Activated CD4-positive, alpha-beta T cell treated with anti-CD3 and anti-CD28 coated beads, Interleukin-2, amount 10 ng/mL, durations not matched to agents 24 days and 14 days (primary cell): Measurements from ENCODE around the gene FAM3B. TPM values are rescaled to one million over a fixed set of nuclear protein-coding genes. Genes with fewer than 3 reads are reported as not detected.

Source experiments
- DNase-seq: peaks from one replicate; pipeline ENCODE4 v3.0.0; 2022
- H3K27ac Mint-ChIP-seq: one replicate; pipeline ENCODE4 v1.8.0; 2022; ENCODE audit warnings: mild to moderate bottlenecking, mixed read lengths
- H3K27me3 Mint-ChIP-seq: one replicate; pipeline ENCODE4 v1.8.0; 2022; ENCODE audit warnings: mixed read lengths
- H3K36me3 Mint-ChIP-seq: one replicate; pipeline ENCODE4 v1.8.0; 2022; ENCODE audit warnings: low read depth, mild to moderate bottlenecking, mixed read lengths
- H3K4me1 Mint-ChIP-seq: one replicate; pipeline ENCODE4 v1.8.0; 2021; ENCODE audit warnings: mixed read lengths
- H3K4me3 Mint-ChIP-seq: one replicate; pipeline ENCODE4 v1.8.0; 2022; ENCODE audit warnings: mild to moderate bottlenecking, moderate library complexity, mixed read lengths
- H3K9me3 Mint-ChIP-seq: one replicate; pipeline ENCODE4 v1.8.0; 2021; ENCODE audit warnings: mixed read lengths
- intact Hi-C: fragments of 100-400 bp; cut with micrococcal nuclease; formaldehyde crosslinking; loops from one replicate; pipeline ENCODE4 v1.15.1; 2023
- total RNA-seq: library from RNA; stranded (reverse); gene quantifications from 2 replicates; pipeline ENCODE4 v1.2.3, GENCODE V29; 2022

FAM3B gene
- not detected in 2 replicates for total RNA-seq

GRCh38 chr21:41316200-41317062 lies at the start of gene FAM3B:
TSS of gene FAM3B (plus strand) at chr21:41316801. CDS start at chr21:41316880, 79 bp downstream.
- peaks cover 1% of the 10 kb centered on the region for H3K4me1 Mint-ChIP-seq
- no peak within 1 kb of the TSS for H3K4me3 Mint-ChIP-seq
- H3K9me3 Mint-ChIP-seq = no peaks in the 10 kb centered on the region
- DNase-seq = no peak
- intact Hi-C loops = no loop called here
- no peaks in the 10 kb centered on the region for H3K36me3 Mint-ChIP-seq
- no peak within 1 kb of the TSS for H3K27ac Mint-ChIP-seq
- peaks cover 56% of the 10 kb centered on the region for H3K27me3 Mint-ChIP-seq

- no peak for DNase-seq
- no peaks in the 10 kb centered on the region for H3K4me1 Mint-ChIP-seq
- intact Hi-C loops = no loop called here
- H3K36me3 Mint-ChIP-seq = no peaks in the 10 kb centered on the region
- no peak overlapping the region for H3K4me3 Mint-ChIP-seq
- no peak overlapping the region for H3K27ac Mint-ChIP-seq
- H3K9me3 Mint-ChIP-seq = peaks cover 3% of the 10 kb centered on the region
- peaks cover 19% of the 10 kb centered on the region for H3K27me3 Mint-ChIP-seq
Measured at GRCh38 chr21:41267346-41267745, 49.3 kb upstream of the FAM3B start.

GRCh38 chr21:41269535-41269934 lies 47.1 kb upstream of the FAM3B start:
- Mint-ChIP-seq H3K36me3 (no peaks in the 10 kb centered on the region), H3K4me3 (no peak overlapping the region), H3K27me3 (peaks cover 7% of the 10 kb centered on the region), H3K27ac (no peak overlapping the region), H3K9me3 (no peaks in the 10 kb centered on the region), H3K4me1 (no peaks in the 10 kb centered on the region)
- intact Hi-C loops = no loop called here
- DNase-seq = no peak

GRCh38 chr21:41277196-41277595 lies 39.4 kb upstream of the FAM3B start:
- Mint-ChIP-seq H3K27me3 (peaks cover 13% of the 10 kb centered on the region), H3K4me3 (no peak overlapping the region), H3K27ac (no peak overlapping the region), H3K36me3 (no peaks in the 10 kb centered on the region), H3K9me3 (no peaks in the 10 kb centered on the region), H3K4me1 (no peaks in the 10 kb centered on the region)
- no peak for DNase-seq
- intact Hi-C loops = no loop called here

DNA sequence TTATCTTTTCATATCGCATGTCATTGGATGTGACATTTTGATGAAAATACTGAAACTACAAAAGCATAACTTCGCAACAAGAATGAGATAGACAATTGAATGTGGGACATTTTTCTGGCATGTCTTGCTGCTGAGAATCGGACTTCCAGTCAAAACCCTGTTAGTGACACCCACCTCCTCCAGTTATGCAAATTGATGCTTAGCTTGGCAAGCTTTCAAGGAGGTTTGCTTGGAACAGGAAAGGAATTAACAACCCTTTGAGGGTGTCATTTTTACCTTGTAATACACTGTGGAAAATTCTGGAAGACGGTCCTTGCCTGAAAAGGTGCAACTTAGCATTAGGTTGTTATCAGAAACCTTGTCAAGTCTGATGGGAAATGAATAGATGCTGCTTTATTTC lies 38.8 kb upstream of the FAM3B start:
- Mint-ChIP-seq H3K9me3 (no peaks in the 10 kb centered on the region), H3K27me3 (peaks cover 16% of the 10 kb centered on the region), H3K36me3 (no peaks in the 10 kb centered on the region), H3K4me3 (no peak overlapping the region), H3K27ac (no peak overlapping the region), H3K4me1 (no peaks in the 10 kb centered on the region)
- intact Hi-C loops = no loop called here
- DNase-seq = no peak

- no peaks in the 10 kb centered on the region for H3K9me3 Mint-ChIP-seq
- no peaks in the 10 kb centered on the region for H3K36me3 Mint-ChIP-seq
- H3K4me3 Mint-ChIP-seq = no peak overlapping the region
- no peaks in the 10 kb centered on the region for H3K4me1 Mint-ChIP-seq
- intact Hi-C loops = loop anchor here (10.0 kb wide), 2 partner anchors 484 to 834 kb away; partner anchors contain the start of gene RIPK4
- no peak overlapping the region for H3K27ac Mint-ChIP-seq
- peaks cover 26% of the 10 kb centered on the region for H3K27me3 Mint-ChIP-seq
- no peak for DNase-seq
Measured at GRCh38 chr21:41280115-41280919, 36.3 kb upstream of the FAM3B start.

DNA sequence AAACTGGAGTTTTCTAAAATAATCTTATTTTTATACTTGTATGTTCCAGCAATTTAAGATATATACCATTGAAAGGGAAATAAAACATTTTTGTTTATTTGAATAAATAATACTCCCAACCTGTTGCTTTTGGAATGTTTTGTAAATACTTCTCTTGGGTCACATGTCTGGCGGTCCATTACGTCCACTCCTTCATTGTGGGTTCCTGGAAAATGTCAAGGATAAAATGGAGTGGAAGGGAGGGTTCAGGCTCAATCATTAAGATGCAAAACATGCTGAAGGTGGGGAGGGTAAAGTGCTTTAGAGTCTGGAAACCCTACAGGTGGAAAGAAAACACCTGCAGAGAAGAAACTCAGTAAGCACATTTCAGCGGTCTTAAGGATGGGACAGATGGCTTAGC lies 34.2 kb upstream of the FAM3B start:
- no peaks in the 10 kb centered on the region for H3K9me3 Mint-ChIP-seq
- no peak overlapping the region for H3K4me3 Mint-ChIP-seq
- no peak overlapping the region for H3K27ac Mint-ChIP-seq
- H3K36me3 Mint-ChIP-seq = no peaks in the 10 kb centered on the region
- intact Hi-C loops = loop anchor here (2.0 to 10.0 kb wide), 3 partner anchors 482 to 832 kb away; partner anchors contain the start of gene RIPK4
- no peak for DNase-seq
- no peaks in the 10 kb centered on the region for H3K4me1 Mint-ChIP-seq
- H3K27me3 Mint-ChIP-seq = peaks cover 29% of the 10 kb centered on the region

- Mint-ChIP-seq H3K9me3 (no peaks in the 10 kb centered on the region), H3K27me3 (peaks cover 34% of the 10 kb centered on the region), H3K4me3 (no peak overlapping the region), H3K4me1 (no peaks in the 10 kb centered on the region), H3K36me3 (no peaks in the 10 kb centered on the region), H3K27ac (no peak overlapping the region)
- intact Hi-C loops = loop anchor here (1.0 to 10.0 kb wide), 4 partner anchors 177 to 831 kb away; partner anchors contain the start of gene RIPK4
- peak; percentile 87 for DNase-seq
Measured at GRCh38 chr21:41283211-41283818, 33.3 kb upstream of the FAM3B start.

- intact Hi-C loops = loop anchor here (5.0 to 10.0 kb wide), 3 partner anchors 73 to 825 kb away; partner anchors contain the start of genes MX2 and RIPK4
- Mint-ChIP-seq H3K4me1 (peaks cover 5% of the 10 kb centered on the region), H3K36me3 (no peaks in the 10 kb centered on the region), H3K27ac (no peak overlapping the region), H3K27me3 (peaks cover 48% of the 10 kb centered on the region), H3K9me3 (no peaks in the 10 kb centered on the region), H3K4me3 (no peak overlapping the region)
- no peak for DNase-seq
Measured at GRCh38 chr21:41289431-41289830, 27.2 kb upstream of the FAM3B start.

DNA sequence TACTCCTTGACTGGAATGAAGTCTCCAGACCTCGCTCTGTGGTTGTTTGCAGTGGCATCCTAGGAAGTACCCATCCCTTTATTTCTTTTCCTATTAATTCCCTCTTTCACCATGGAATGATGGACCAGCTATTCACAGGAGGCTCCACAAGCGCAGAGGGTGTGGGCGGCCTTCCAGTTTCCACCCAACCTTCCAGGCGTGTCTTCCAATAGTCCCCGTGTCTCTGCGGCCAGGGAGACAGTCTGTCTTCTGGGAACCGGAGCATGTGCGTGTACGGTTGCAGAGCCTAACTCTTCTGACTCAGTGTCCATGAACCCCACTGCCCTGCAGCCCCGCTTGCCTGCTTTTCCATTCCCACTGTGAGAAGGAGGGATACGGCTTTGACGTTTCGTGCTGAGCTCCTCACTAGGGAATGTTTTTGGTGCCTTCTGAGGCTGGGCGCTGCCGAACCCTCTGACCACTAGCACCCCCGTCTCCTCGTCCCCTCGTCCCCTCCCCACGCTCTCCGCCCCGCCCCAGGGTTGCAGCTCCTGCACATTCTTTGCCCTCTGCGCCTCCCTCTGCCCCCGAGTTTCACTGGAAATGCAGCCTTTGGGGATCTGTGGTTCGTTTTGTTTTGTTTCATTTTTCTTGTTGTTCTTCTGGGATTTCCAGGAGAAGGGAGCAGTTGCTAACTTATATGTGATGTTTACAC lies 26.3 kb upstream of the FAM3B start:
- intact Hi-C loops = no loop called here
- Mint-ChIP-seq H3K9me3 (no peaks in the 10 kb centered on the region), H3K4me1 (peaks cover 5% of the 10 kb centered on the region), H3K4me3 (no peak overlapping the region), H3K27ac (no peak overlapping the region), H3K27me3 (peaks cover 43% of the 10 kb centered on the region), H3K36me3 (no peaks in the 10 kb centered on the region)
- no peak for DNase-seq

GRCh38 chr21:41294548-41295231 lies 21.9 kb upstream of the FAM3B start:
- Mint-ChIP-seq H3K27me3 (peaks cover 34% of the 10 kb centered on the region), H3K36me3 (no peaks in the 10 kb centered on the region), H3K4me1 (peaks cover 5% of the 10 kb centered on the region), H3K4me3 (no peak overlapping the region), H3K9me3 (peaks cover 8% of the 10 kb centered on the region), H3K27ac (no peak overlapping the region)
- no peak for DNase-seq
- intact Hi-C loops = no loop called here

- no peaks in the 10 kb centered on the region for H3K36me3 Mint-ChIP-seq
- H3K27me3 Mint-ChIP-seq = peaks cover 27% of the 10 kb centered on the region
- no peak for DNase-seq
- intact Hi-C loops = no loop called here
- peaks cover 8% of the 10 kb centered on the region for H3K9me3 Mint-ChIP-seq
- no peak overlapping the region for H3K27ac Mint-ChIP-seq
- peaks cover 5% of the 10 kb centered on the region for H3K4me1 Mint-ChIP-seq
- no peak overlapping the region for H3K4me3 Mint-ChIP-seq
Measured at GRCh38 chr21:41295721-41296254, 20.8 kb upstream of the FAM3B start.

DNA sequence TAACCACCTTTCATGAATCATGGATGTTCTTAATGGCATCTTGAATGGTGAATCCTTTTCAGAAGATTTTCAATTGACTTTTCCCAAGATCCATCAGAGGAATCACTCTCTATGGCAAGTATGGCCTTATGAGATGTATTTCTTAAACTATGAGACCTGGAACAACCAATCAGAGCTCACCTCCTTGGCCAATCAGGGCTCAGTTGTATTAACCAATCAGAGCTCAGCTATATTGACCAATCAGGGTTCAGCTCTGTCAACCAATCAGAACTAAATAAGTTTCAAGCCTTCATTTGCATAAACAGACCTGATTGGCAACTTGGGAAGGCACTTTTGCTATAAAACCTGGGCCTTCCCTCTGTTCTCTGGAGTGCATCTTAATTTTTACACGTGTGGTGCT lies 13.6 kb upstream of the FAM3B start:
- DNase-seq = no peak
- H3K4me3 Mint-ChIP-seq = no peak overlapping the region
- intact Hi-C loops = no loop called here
- no peak overlapping the region for H3K27ac Mint-ChIP-seq
- H3K4me1 Mint-ChIP-seq = no peaks in the 10 kb centered on the region
- H3K9me3 Mint-ChIP-seq = peaks cover 9% of the 10 kb centered on the region
- H3K36me3 Mint-ChIP-seq = no peaks in the 10 kb centered on the region
- H3K27me3 Mint-ChIP-seq = peaks cover 33% of the 10 kb centered on the region
